ENCODE measurements around the gene ANKRD30BL.
"Not testable (repeated sequence)": the region's sequence is repeated elsewhere in the genome, so short reads cannot be mapped to it uniquely, and the experiment has no call there.

ANKRD30BL gene

GRCh38 chr2:132161161-132162124 is at the start of gene ANKRD30BL:
Gene ANKRD30BL, minus strand, starts transcription at chr2:132161952. Its CDS starts 247 bp downstream, at chr2:132161705.
- H3K9ac ChIP-seq (ENCODE audit: low read length); H3K36me3 ChIP-seq (replicated peaks; ENCODE audit: low read depth, low read length); H3K9me3 ChIP-seq (ENCODE audit: insufficient read depth, low read length); H3K4me3 ChIP-seq (ENCODE audit: low read length); H3K27ac ChIP-seq (ENCODE audit: low read length); H3K79me2 ChIP-seq (ENCODE audit: low read length); H3K27me3 ChIP-seq (ENCODE audit: low read depth, low read length); H3K4me1 ChIP-seq (ENCODE audit: low read length); H4K20me1 ChIP-seq (ENCODE audit: insufficient read depth, low read length); H2AFZ ChIP-seq (ENCODE audit: low read depth, low read length); H3K4me2 ChIP-seq (ENCODE audit: low read length): not testable (repeated sequence)

GRCh38 chr2:132202866-132203265 is 41.1 kb upstream of the ANKRD30BL start:
- H3K4me3 ChIP-seq (ENCODE audit: low read length); H3K9ac ChIP-seq (ENCODE audit: low read length); H3K9me3 ChIP-seq (ENCODE audit: insufficient read depth, low read length); H3K27ac ChIP-seq (ENCODE audit: low read length); H3K4me2 ChIP-seq (ENCODE audit: low read length); H3K36me3 ChIP-seq (replicated peaks; ENCODE audit: low read depth, low read length); H3K79me2 ChIP-seq (ENCODE audit: low read length); H2AFZ ChIP-seq (ENCODE audit: low read depth, low read length); H3K4me1 ChIP-seq (ENCODE audit: low read length); H4K20me1 ChIP-seq (ENCODE audit: insufficient read depth, low read length); H3K27me3 ChIP-seq (ENCODE audit: low read depth, low read length): not testable (repeated sequence)

GRCh38 chr2:132192854-132193253 is 31.1 kb upstream of the ANKRD30BL start:
- H3K4me1 ChIP-seq (ENCODE audit: low read length); H4K20me1 ChIP-seq (ENCODE audit: insufficient read depth, low read length); H2AFZ ChIP-seq (ENCODE audit: low read depth, low read length); H3K79me2 ChIP-seq (ENCODE audit: low read length); H3K9ac ChIP-seq (ENCODE audit: low read length); H3K36me3 ChIP-seq (replicated peaks; ENCODE audit: low read depth, low read length); H3K27me3 ChIP-seq (ENCODE audit: low read depth, low read length); H3K27ac ChIP-seq (ENCODE audit: low read length); H3K9me3 ChIP-seq (ENCODE audit: insufficient read depth, low read length); H3K4me3 ChIP-seq (ENCODE audit: low read length); H3K4me2 ChIP-seq (ENCODE audit: low read length): not testable (repeated sequence)

GRCh38 chr2:132167100-132167499 is 5.3 kb upstream of the ANKRD30BL start:
- not testable (repeated sequence) for H3K4me2 ChIP-seq (ENCODE audit: low read length); H3K27me3 ChIP-seq (ENCODE audit: low read depth, low read length); H3K4me3 ChIP-seq (ENCODE audit: low read length); H3K79me2 ChIP-seq (ENCODE audit: low read length); H3K9me3 ChIP-seq (ENCODE audit: insufficient read depth, low read length); H3K4me1 ChIP-seq (ENCODE audit: low read length); H3K9ac ChIP-seq (ENCODE audit: low read length); H3K36me3 ChIP-seq (replicated peaks; ENCODE audit: low read depth, low read length); H4K20me1 ChIP-seq (ENCODE audit: insufficient read depth, low read length); H3K27ac ChIP-seq (ENCODE audit: low read length); H2AFZ ChIP-seq (ENCODE audit: low read depth, low read length)

- not testable (repeated sequence) for H3K9ac ChIP-seq (ENCODE audit: low read length); H3K36me3 ChIP-seq (replicated peaks; ENCODE audit: low read depth, low read length); H3K9me3 ChIP-seq (ENCODE audit: insufficient read depth, low read length); H2AFZ ChIP-seq (ENCODE audit: low read depth, low read length); H3K4me3 ChIP-seq (ENCODE audit: low read length); H3K79me2 ChIP-seq (ENCODE audit: low read length); H3K4me1 ChIP-seq (ENCODE audit: low read length); H3K4me2 ChIP-seq (ENCODE audit: low read length); H3K27me3 ChIP-seq (ENCODE audit: low read depth, low read length); H3K27ac ChIP-seq (ENCODE audit: low read length); H4K20me1 ChIP-seq (ENCODE audit: insufficient read depth, low read length)
Observed at GRCh38 chr2:132162125-132162660, 441 bp upstream of the ANKRD30BL start.

- not testable (repeated sequence) for H3K4me2 ChIP-seq (ENCODE audit: low read length); H2AFZ ChIP-seq (ENCODE audit: low read depth, low read length); H3K79me2 ChIP-seq (ENCODE audit: low read length); H3K9ac ChIP-seq (ENCODE audit: low read length); H3K4me3 ChIP-seq (ENCODE audit: low read length); H3K27me3 ChIP-seq (ENCODE audit: low read depth, low read length); H4K20me1 ChIP-seq (ENCODE audit: insufficient read depth, low read length); H3K36me3 ChIP-seq (replicated peaks; ENCODE audit: low read depth, low read length); H3K4me1 ChIP-seq (ENCODE audit: low read length); H3K9me3 ChIP-seq (ENCODE audit: insufficient read depth, low read length)
- TF ChIP-seq CTCF (IDR thresholded peaks at IDR 0.05; ENCODE audit: low read depth, low read length), result peak; percentile 34
- H3K27ac ChIP-seq (ENCODE audit: low read length), result peak overlapping the region; percentile 75
Observed at GRCh38 chr2:132146774-132147173, 15.0 kb downstream of the ANKRD30BL start.
